GM10248 (cell line): Measurements from ENCODE around the gene PKD1.
A peak's percentile ranks its signal among the peaks of the same experiment; 100 is the strongest.

Experiments used
- CTCF ChIA-PET: fragments of 300-600 bp; sonication (Branson Sonifier 250); formaldehyde crosslinking; extraction: SDS; loops from one replicate; lab custom pipeline; 2021; ENCODE audit warnings: antibody characterized with exemption; lab: Yijun Ruan, JAX
- POLR2A ChIA-PET: fragments of 350-650 bp; sonication (Branson Sonifier 250); formaldehyde crosslinking; extraction: SDS; loops from one replicate; lab custom pipeline; 2020; ENCODE audit warnings: antibody characterized with exemption; lab: Yijun Ruan, JAX
- DNase-seq: peaks from one replicate; pipeline ENCODE4 v3.0.0; 2012; ENCODE audit errors: extremely low spot score
- CTCF ChIP-seq: IDR thresholded peaks from 2 replicates; pipeline ENCODE4 v1.5.1; 2012; ENCODE audit warnings: mild to moderate bottlenecking, low read depth; ENCODE audit errors: extremely low read depth, missing control alignments, control extremely low read depth

The PKD1 gene

GRCh38 chr16:2154533-2155090 is 18.9 kb upstream of the PKD1 start:
- CTCF ChIA-PET, result interaction anchor here (0.7 to 6.3 kb wide), 7 partner anchors 14 to 151 kb away, joined by 3 to 78 read pairs (median 4); partner anchors contain the start of genes ECI1 and NPW
- no peak for DNase-seq
- TF ChIP-seq CTCF, result no peak
- POLR2A ChIA-PET, result interaction anchor here (0.6 to 1.8 kb wide), 44 partner anchors 8 to 1449 kb away, joined by 3 to 40 read pairs (median 6); partner anchors contain the start of genes CASKIN1, ECI1, FBXL16 and NTHL1

- DNase-seq, result no peak
These were observed 17.2 kb upstream of the PKD1 start for GRCh38 chr16:2152695-2153506.

GRCh38 chr16:2151188-2152091 is 15.7 kb upstream of the PKD1 start:
- DNase-seq, result no peak
- ChIA-PET POLR2A (no interaction called here), CTCF (interaction anchor here (0.9 to 6.3 kb wide), 6 partner anchors 11 to 788 kb away, joined by 3 to 78 read pairs (median 24); partner anchors contain the start of genes GFER, NPW, NTHL1 and TSC2)
- TF ChIP-seq CTCF, result no peak

More at GRCh38 chr16:2152695-2153506, 17.2 kb upstream of the PKD1 start:
- ChIA-PET CTCF (interaction anchor here (0.7 to 6.3 kb wide), 10 partner anchors 9 to 790 kb away, joined by 3 to 78 read pairs (median 4); partner anchors contain the start of genes NPW, NTHL1 and TSC2), POLR2A (interaction anchor here (0.6 to 1.3 kb wide), 4 partner anchors 113 to 370 kb away, joined by 4 to 7 read pairs (median 6); partner anchors contain the start of genes NUBP2 and RPS2)
- TF ChIP-seq CTCF, result peak; percentile 47

GRCh38 chr16:2150418-2151187 is 14.9 kb upstream of the PKD1 start:
- ChIA-PET CTCF (interaction anchor here (0.9 to 6.3 kb wide), 5 partner anchors 10 to 167 kb away, joined by 3 to 78 read pairs (median 43); partner anchors contain the start of genes GFER, NPW, NTHL1 and TSC2), POLR2A (interaction anchor here (0.5 kb wide), 1 partner anchor 174 kb away, joined by 3 read pairs; no protein-coding TSS in a partner anchor)
- no peak for DNase-seq

More at GRCh38 chr16:2150418-2151187, 14.9 kb upstream of the PKD1 start:
- no peak for TF ChIP-seq CTCF
